GM18517 (cell line): ENCODE data around the gene RASGRP4.
A peak's percentile ranks its signal among the peaks of the same experiment; 100 is the strongest.
"Not testable (repeated sequence)": the region's sequence is repeated elsewhere in the genome, so short reads cannot be mapped to it uniquely, and the experiment has no call there.

Source experiments
- ATAC-seq: cut with Tn5 transposase; IDR thresholded peaks from one replicate; pipeline ENCODE4 v1.9.1; 2021; ENCODE audit warnings: mild to moderate bottlenecking, moderate library complexity; ENCODE audit not compliant: unreplicated experiment

The RASGRP4 gene

GRCh38 chr19:38375098-38375493 lies 50.9 kb downstream of the RASGRP4 start:
- ATAC-seq: no peak

DNA sequence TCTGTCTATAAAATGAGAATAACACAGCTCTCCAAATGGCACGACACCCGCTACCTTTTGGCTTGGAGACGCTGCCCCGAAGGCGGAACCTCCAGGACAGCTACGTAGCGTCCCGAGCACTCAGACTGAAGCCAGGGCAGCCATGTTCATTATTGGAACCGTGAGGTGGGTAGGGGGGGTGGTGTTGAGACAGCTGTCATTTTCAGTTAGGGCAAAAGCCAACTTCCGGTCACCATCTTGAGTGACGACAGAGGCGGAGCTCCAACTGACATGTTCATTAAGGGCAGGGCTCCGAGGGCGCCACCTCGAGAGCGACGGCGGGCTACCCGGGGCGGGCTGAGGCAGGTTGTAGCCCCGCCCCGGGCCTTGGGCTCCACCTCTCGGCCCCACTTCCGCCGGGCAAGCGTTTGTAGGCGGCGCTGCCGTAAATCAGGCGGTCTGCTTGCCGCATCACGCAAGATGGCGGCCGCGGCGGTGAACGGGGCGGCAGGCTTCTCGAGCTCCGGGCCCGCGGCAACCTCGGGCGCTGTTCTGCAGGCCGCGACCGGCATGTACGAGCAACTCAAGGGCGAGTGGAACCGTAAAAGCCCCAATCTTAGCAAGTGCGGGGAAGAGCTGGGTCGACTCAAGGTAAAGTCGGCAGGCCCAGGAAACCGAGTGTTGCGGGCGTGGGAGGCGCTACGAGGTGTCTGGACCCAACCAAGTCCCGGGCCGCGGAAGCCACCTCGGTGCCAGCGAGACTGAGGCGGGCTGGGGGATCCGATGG lies 51.5 kb downstream of the RASGRP4 start, which contains the start of gene PSMD8:
PSMD8 (plus strand) TSS at position 240 of the 766 bp plus-strand sequence; CDS start at position 271, 31 bp downstream.
- ATAC-seq: peak; percentile 93

DNA sequence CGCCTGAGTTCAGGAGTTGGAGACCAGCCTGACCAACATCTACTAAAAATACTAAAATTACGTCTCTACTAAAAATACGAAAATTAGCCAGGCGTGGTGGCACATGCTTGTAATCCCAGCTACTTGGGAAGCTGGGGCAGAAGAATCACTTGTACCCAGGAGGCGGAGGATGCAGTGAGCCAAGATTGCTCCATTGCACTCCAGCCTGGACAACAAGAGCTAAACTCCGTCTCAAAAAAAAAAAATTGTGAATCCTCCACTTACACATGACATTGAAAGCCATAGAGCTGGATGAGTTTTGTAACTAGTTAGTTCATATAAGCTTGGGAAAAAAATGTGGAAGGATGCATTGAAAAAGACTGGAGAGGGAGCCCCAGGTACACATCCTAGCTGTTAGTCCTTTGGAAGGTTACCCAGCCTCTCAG lies 52.1 kb downstream of the RASGRP4 start:
- ATAC-seq: no peak

DNA sequence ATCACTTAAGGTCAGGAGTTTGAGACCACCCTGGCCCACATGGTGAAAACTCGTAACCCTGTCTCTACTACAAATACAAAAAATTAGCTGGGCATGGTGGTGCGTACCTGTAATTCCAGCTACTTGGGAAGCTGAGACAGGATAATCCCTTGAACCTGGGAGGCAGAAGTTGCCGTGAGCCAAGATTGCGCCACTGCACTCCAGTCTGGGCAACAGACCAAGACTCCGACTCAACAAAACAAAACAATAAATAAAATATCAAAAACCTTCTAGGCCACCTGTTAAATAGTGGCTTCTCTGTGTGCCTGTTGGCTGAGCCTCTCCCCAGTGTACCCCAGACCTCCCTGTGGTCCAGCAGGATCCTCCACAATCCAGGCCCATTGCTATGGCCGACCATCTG lies 54.9 kb downstream of the RASGRP4 start:
- no peak for ATAC-seq

GRCh38 chr19:38370299-38370698 lies 55.7 kb downstream of the RASGRP4 start:
- no peak for ATAC-seq

GRCh38 chr19:38369584-38369983 lies 56.4 kb downstream of the RASGRP4 start:
- ATAC-seq: no peak

DNA sequence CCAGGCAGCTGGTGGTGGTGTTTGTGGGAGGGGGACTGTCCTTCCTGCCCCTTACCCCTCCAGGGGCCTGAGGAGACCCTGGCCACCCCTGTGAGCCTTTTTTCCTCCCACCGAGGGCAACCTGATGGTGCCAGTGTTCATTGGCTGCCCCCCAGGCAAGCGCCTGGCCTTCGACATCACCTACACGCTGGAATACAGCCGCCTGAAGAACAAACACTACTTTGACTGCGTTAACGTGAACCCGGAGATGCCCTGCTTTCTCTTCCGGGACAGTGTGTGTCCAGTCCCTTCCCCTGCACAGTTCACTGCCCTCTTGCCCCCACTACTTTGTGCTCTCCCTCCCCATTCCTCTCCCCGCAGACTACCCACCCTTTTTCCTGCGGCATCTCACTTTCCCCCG lies 59.0 kb downstream of the RASGRP4 start:
- ATAC-seq: no peak

DNA sequence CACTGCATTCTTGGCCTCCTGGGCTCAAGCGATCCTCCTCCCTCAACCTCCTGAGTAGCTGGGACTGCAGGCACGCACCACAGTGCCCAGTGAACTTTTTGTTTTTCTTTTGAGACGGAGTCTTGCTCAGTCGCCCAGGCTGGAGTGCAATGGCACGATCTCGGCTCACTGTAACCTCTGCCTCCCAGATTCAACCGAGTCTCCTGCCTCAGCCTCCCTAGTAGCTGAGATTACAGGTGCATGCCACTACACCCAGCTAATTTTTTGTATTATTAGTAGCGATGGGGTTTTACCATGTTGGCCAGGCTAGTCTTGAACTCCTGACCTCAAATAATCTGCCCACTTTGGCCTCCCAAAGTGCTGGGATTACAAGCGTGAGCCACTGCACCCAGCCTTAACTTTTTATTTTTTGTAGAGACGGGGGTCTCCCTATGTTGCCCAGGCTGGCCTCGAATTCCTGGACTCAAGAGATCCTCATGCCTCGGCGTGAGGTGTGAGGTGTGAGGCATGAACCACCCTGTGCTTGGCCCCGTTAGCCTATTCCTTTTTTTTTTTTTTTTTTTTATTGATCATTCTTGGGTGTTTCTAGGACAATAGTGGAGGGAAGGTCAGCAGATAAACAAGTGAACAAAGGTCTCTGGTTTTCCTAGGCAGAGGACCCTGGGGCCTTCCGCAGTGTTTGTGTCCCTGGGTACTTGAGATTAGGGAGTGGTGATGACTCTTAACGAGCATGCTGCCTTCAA lies 62.9 kb downstream of the RASGRP4 start:
- ATAC-seq: not testable (repeated sequence)

GRCh38 chr19:38362076-38362945 lies 63.7 kb downstream of the RASGRP4 start:
- ATAC-seq: no peak

- ATAC-seq: no peak
Observed at GRCh38 chr19:38361633-38362075, 64.4 kb downstream of the RASGRP4 start.

DNA sequence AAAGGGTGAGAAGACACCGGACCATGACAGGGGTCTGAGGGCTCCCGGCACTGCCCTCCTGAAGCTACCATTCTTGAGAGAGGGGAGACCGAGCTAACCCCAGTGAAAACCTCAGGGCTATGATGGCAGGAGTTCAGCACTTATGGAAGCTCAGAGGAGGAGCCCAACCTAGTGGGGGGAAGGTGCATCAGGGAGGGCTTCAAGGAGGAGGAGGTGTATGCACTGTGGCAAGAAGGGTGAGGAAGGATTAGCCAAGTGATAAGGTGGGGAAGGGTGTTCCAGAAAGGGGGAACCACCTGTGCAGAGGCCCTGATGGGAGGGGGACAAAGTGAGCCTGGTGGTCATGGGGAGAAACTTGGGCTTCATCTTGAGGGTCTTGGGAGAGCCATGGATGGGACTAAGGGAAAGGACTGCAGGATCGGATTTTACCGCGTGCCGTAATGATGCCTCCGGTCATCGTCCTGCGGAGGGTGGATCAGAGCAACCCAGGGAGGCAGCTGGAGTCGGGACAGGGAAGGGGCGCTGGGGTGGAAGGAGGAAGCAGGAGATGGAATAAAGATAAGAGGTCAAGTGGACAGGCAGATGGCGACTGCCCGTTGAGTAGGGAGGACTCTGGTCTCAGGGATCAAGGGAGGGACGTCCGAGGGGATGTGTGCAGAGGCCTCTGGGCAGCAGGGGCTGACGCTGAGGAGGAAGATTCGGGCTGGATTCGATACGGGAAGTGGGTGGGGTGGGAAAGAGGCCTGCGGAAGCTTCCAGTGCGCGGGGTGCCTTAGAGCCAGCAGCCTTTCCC lies 65.0 kb downstream of the RASGRP4 start:
- no peak for ATAC-seq

DNA sequence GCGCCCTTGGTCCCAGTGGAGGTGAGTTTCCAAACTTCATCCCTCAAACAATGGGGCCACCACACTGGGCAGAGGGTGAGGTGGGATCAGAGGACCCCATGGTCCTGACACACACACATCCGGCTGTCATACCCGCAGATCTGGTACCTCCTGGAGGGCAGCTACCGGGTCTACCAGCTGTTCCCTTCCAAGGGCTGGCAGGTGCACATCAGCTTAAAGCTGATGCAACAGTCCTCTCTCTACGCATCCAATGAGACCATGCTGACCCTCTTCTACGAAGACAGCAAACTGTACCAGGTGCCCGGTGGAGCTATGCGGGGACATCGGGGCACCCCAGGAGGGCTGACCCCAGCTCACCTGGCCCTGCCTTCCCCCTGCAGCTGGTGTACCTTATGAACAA lies 65.7 kb downstream of the RASGRP4 start:
- no peak for ATAC-seq

- no peak for ATAC-seq
Observed at GRCh38 chr19:38359242-38360021, 66.6 kb downstream of the RASGRP4 start.
